HS-5 (cell line): Measurements from ENCODE around the gene ACOXL.
"Not testable (repeated sequence)": the region's sequence is repeated elsewhere in the genome, so short reads cannot be mapped to it uniquely, and the experiment has no call there.

Source experiments
- DNase-seq: peaks from one replicate; pipeline ENCODE4 v3.0.0-alpha.2; 2012; ENCODE audit warnings: low read depth

The ACOXL gene

DNA sequence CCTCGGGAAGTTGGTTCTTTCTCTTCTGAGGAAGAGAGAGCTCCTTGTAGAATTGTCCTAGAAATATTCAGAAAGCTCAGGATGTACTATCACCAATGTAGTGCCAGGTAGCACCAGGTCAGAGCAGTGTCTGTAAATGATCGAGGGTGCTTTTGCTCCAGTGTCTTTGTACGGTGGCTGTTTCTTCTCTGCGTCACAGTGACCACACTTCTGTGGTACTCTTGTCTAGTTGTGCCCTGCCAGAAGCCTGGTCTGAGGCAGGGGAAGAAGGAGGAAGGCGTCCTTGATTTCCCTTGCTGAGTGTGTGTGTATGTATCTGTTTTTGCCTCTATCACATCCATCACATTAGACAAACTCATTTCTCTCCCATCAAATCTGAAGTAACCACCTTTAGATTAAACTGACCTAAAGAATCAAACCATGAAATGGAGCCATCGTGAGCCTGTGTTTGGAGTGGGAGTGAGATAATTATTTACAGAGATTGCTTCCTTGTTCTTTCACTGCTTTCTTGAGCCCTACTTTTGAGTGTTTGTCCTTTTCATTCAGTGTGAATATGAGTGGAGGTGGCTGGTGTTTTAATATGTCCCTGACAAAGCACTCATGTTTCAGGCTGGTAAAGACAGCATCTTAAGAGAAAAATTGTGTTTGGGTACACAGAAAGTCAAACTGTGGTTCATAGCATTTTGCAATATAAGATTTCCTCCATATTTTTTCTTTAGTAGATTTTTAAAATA, 97.2 kb downstream of the ACOXL start:
- no peak for DNase-seq

DNA sequence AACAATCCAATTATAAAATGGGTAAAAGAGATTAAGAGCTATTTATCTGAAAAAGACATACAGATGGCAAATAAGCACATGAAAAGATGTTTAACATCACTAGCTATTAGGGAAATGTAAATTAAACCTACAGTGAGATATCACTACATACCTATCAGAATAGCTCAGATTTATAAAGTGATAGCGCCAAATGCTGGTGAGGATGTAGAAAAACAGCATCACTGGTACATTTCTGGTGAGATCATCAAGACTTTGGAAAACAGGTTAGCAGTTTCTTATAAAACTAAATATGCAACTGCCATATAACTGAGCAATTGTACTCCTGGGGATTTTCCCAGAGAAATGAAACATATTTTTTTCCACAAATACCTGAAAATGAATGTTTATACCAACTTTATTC, 100.4 kb downstream of the ACOXL start:
- DNase-seq: no peak

DNA sequence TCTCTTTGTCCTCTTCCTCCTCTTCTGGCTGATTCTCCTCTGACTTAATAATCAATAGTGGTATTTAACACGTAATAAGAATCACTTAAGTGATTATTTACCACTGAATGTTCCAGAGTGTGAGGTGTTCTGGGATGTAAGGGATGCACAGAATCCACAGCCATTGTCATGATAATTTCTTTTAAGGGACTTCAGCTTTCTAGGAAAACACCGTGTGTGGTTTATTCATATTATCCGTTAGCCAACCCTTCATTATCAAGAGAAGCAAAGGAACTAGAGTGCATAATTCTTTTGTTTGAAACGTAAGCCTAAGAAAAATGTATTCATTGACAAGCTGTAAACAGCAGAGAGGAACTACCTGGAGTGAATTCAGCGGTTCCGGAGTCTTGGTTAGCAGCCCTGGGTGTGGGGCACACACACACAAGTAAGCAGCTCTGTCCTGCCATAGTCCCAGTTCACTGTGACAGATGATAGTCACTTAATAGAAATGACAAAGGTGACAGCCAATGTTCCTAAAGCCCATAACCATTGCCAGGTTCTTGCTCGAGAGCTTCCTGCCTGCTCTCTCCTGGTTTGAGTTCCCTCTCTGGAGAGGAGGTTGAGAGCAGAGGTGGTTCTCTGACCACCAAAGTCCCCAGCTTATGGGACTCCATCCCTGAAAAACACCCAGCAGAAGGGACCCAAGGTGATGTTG, 101.9 kb downstream of the ACOXL start:
- DNase-seq: no peak

DNA sequence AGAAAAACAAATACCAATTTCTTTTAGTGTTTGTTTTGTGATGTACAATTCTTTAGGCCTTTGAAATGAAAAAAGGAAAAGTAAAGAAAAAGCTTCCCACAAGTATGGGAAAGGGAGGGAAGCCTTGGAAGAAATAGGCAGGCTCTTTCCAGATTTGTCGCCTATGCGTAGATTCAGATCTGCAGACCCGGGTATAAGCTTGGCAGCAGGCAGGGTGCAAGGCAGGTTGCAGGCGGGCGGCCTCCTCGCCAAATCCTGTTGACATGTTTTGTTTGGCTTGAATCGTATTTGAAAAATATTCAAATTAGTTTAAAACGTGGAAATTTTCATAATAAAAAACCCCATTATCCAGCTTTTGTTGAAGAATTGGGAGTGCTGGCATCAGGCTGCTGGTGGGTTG, 104.3 kb downstream of the ACOXL start:
- no peak for DNase-seq

DNA sequence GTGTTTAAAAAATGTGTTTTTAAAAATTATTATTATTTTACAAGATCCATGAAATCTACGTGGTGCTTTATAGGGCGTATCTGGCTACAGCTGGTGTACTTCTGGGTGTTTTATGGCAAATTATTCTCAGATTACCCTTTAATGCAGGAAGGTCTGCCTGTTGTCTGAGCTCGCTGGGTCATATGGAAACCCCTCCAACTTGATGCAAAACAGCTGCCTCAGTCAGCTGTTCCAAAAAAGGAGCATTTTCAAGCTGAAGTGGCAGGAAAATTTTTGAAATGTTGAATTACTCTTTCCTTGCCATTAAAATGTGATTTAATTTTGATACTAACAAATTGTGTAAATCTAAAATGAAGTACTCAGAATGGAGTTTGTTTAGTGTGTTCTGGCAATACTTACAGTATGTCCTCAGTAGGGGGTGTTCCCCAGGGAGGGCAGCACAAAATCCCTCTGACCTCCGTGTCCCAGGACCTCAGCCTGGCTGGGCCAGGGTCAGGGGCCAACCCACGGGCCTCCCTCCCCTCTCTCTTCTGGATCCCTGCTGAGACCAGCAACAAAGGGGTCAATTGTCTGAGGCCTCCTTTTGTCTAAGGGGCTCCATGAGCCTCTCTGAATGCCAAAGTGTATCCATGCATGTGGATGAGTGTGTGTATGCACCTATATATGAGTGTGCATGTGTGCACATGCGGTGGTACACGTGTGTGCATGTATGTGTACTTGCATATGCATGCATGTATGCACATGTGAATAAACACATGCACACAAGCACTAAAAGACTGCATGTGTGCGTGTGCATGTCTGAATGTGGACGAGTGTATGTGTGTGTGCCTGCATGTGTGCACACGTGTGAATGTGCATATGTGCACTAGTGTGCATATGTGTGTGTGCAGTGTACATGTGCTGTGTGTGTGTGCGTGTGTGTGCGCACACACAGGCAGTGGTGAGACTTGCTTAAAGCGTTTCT, 105.4 kb downstream of the ACOXL start:
- no peak for DNase-seq

DNA sequence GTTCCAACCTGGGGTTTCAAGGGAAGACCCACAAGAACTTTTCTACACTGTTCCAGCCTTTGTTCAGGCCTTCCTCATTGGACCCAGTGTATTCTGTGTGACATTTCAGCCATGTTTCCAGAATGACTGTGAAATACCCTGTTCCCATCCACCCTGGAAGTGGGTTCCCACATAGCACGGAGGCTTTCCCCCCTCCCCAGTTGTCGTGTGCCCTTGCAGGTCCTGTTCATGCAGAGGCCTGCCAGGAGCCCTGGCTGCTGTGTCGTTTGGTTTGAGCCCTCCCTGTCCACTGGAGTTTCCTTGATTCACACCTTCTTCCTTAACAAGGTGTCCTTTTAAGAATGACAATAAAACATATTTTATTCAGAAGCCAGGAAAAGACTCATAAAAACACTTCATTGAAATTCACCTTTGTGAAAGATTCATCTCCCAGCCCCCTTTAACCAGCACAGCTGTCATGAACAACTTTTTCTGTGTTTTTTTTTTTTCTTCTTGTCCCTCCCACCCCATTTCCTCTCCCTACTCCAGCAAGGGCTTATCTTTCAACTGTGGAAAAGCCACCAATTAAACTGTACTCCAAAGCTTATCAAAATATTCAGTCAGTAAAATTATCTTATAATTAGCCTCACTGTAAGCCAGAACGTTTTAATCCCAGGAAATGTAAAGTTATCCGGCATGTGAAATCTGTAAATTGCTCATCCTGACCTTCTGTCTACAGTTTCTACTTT, 106.4 kb downstream of the ACOXL start:
- no peak for DNase-seq

DNA sequence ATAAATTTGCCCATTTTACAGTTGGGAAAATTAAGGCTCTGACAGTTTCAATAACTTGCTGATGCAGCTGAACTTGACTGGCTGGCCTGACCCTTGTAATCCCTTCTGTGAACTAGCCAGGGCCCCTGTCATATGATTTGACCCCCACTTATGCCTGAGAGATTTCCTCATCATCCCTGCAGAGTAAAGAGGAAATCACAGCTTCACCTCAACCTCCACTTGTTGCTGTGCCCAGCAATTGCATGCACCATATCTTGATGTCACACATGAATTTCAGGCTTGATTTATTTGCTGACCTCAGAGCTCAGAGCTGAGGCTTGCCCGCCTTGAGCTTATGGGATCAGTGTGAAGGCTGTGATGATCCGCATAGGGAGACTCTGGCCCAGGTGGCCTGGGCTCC, 108.1 kb downstream of the ACOXL start:
- no peak for DNase-seq

DNA sequence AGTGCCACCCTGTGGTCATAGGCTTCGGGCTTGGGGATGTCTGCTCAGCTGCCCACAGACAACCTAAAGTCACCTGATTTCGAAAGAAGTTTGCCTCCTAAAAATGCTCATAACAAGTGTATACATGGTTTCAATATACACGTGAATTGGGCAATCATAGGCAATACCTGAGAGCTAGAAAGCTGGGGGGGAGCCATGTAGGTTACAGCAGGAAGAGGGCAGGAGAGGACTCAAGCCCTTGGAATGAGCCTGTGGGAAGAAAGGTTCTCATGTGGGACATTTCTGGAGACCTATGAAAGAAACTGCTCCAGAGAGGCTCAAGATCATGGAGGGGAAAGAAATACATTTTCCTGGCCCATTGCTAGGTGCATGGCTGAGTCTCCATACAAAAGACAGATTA, 109.7 kb downstream of the ACOXL start:
- DNase-seq: no peak

DNA sequence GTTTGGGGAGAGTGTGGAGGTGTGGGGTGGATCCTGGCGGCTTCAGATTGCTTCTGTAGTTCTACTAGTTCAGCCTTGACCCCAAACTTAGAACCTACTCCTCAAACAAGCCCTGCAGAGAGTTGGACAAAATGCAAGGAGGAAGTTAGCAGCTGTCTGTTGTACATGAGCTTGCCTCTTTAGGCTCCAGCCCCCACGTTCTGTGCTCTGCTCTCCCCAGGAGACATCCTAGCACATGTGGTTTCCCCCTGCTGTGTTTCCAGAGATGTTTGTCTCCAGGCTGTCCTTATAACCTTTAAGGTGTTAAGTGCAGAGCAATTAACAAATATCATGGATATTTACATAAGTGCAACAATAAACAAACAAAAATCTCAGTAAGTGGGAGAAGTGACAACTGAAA, 111.1 kb downstream of the ACOXL start:
- DNase-seq: no peak

DNA sequence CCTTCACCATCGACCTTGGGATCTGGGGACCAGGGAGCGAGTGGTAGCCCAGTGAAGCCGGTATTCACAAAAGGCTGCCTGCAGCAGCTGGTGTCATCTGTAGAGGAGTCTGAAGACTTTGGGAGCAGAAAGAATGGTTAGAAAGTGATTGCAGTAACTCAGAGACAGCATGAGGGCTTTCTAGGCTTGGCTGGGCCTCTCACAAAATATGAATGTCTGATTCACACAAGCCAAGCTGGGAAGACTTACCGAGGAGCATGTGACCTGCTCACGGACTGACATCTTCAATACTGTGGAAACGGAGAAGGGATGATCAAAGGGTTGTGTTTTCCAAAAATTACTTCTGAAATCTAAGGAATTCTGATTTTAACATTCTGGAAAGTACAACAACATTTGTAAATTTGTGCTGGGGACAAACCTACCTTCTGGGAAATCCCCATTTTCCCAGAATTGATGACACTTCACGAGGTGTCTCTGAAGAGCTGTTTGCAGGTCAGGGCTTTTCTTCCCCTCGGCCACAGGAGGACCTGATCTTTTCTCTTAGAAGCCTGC, 111.7 kb downstream of the ACOXL start:
- DNase-seq: no peak

DNA sequence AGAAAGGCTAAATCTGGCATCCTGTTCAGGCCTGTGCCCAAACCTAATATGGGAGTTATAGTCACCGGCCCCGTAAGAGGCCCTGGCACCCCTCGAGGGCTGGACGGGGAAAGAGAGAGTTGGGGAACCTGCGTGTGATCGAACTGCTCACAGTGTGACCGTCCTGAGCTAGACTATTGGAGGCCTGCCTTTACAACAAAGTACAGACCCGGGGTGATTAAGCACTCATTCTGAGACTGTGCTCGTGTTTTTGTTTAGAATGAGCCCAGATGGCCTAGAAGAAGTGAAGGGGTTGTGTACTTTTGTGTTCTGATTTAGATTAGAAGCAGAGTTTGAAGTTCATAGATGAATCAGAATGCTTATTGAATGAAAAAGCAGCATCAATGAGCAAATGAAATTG, 115.3 kb downstream of the ACOXL start:
- DNase-seq: no peak

DNA sequence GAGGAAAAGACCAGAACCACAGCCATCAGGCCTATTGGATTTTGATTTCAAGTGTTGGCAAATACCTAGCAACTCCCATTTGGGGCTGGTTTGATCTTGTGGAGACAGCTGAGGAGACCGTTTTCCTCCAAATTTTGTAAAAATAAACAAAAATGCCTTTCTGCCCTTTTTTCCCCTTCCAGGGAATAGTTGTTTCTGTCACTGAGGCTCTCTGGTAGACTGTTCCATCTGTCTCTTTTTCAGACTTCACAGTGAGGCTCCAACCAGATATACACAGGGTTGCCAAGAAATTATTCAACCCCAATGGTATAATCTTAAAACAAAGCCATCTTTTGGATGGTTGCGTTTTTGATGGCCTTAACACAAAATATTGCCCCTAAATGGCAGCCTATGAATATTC, 115.7 kb downstream of the ACOXL start:
- no peak for DNase-seq

DNA sequence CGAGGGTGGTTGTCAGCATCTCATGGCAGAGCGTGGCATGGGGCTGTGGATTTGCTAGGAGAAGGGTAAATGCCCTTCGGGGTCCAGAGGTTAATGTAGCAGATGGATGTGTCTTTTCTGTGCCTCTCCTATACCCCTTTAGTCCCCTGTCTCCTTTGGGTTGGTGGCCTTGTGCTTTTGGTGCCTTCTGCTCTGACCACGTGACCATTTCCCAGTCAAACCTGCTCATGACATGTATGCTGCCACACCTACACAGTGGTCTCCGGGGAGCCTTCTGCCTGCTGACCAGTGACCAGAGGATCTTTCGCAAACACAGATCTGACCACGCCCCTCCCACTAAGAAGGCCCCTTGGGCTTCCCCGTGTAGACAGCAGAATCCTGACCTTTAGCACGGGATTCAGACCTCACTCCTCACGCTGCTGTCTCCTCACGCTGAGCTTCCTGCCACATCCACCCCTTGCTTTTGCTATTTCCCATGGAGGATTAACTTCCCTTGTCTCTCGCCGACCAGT, 116.2 kb downstream of the ACOXL start:
- DNase-seq: no peak

DNA sequence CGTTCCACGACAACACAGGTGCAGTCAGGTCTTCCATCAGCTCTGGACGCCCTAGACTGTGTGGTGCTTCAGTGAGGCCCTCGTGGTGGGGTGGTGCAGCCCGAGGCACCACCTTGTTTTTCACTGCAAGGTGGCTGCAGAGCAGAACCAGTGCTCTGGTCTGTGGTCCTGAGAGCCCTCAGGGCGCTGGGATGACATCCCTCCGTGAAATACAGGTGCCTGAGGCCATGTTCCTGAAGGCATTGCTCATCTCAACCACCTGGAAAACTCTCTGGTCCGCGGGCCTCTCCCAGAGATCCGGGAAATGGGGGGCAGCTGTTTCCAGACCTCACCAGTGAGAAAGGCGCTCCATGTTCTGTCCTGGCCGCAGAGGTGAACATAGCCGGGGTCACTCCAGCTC, 119.2 kb downstream of the ACOXL start:
- no peak for DNase-seq

DNA sequence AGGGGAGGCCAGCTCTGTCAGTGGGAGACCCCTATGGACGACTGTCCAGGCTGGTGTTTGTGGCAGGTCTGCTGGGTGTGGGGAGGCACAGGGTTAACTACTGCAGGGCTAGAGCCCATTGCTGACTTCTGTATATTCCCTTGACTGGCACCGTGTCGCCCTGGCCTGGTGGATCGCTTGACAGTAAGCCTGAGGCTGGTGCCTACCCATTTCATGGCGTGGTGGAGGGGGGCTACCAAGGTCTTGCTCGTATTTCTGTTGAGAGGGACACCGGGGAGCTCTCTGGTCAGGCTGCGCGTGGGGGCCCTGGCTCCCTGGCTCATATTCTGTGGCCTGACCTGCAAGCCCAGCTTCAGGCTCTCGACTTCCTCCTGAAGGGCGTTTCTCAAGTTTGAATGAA, 119.7 kb downstream of the ACOXL start:
- no peak for DNase-seq

DNA sequence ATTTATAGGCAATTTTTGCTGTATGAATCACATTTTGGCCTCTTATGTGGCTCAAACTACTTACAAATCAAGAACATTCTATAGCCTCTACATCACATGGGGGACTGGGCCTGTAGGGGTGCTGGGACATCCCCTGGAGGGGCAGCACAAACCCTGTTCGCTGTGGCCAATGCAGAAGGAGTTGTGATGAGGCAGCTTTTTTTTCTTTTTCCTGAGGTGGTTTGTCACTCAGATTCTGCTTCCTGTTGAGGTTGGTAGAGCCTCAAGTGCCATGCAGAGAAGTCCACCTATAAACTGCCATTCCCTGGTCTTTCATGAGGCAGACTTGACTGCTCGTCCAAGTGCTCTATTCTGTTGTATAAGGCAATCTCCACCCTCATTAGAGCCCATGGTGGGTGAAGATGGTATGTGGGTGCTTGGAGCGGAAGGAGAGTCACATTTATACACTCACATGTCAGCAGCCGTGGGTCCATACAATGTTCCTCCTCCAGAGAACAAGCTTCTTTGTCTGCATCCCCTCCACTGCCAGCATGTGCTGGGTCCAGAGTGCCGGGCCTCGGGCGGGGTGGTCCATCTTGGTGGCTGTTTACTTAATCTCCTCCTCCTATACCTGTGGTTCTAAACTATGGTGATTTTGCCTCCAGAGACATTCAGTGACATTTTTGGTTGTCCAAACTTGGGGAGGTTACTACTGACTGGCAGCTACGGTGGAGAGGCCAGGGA, 120.3 kb downstream of the ACOXL start:
- DNase-seq: no peak

DNA sequence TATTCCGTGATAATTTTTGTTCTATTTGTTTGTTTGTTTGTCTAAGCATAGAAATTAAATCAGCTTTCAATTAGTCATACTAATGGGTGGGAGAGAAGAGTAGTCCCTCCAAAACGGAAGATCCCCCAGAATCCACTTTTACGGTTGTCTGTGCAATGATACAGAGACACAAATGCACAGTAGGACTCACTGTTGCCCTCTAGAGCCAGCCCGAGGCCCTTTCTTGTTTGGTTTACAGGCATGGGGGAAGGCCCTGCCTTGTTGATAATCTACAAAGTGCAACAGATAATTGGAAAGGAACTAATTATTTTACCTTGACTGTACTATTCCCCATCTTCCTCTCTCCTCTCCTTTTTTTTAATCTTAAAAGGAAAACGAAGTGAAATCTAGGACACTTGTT, 121.1 kb downstream of the ACOXL start:
- no peak for DNase-seq

DNA sequence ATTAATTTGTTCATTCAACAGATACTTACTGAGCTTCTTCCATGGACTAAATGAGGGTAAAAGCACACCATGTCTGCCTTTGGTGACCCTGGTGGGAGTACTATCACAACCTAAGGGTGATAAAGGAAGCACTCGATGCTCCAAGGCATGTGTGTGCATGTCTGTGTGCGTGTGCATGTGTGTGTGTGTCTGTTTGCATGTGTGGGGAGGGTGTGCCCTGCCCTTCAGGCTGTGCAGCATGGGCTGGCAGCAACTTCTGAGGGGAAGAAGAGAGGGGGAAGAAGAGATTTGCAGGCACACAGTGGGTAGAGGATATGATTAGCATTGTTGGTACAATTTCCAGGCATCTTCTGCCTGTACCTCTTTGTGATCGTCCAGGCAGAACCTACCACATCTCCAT, 121.6 kb downstream of the ACOXL start:
- no peak for DNase-seq

DNA sequence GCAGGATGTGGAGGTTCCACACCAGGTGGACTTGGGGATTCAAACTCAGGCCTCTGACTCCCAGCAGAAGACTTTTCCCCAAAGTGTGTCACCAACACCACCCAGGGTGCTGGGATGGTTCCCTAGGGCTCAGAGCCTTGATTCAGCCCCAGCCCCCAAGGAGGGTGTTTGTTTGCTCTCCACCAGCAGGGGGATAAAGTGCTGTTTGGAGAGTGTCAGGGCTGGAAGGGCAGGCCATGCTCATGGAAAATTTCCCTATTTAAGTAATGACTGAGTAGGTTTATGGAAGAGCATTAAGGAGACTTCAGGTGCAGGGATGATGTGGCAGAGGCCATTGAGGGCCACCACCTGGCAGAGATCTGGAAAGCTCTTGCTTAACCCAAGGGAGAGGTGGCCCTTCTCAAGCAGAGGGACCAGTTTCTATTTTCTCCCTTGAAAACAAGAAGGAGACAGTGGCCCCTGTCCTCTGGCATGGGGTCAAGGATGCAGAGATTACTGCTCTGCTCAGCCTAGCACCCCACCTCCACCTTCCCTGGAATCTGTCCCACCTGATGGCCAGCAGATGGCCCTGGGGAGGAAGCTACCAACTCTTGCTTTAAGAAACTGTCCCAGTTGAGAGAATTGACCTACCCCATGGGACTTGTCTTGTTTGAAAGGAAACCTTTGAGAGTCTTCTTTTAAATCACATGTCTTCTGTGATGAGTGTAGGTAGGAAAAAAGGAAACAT, 122.1 kb downstream of the ACOXL start:
- DNase-seq: no peak

DNA sequence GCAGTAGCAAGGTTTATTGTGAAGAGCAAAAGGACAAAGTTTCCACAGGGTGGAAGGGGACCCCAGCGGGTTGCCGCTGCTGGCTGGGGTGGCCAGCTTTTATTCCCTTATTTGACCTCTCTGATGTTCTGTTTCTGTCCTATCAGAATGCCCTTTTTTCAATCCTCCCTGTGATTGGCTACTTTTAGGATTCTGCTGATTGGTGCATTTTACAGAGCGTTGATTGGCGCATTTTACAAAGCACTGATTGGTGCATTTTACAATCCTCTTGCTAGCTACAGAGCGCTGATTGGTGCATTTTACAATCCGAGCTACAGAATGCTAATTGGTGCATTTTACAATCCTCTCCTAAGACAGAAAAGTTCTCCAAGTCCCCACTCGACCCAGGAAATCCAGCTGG, 123.5 kb downstream of the ACOXL start:
- DNase-seq: not testable (repeated sequence)
